IPS-15b (cell line): ENCODE measurements around the gene ESCO1.

ENCODE experiments used
- H3K27me3 ChIP-seq: one replicate; pipeline ENCODE4 v1.6.1; 2013; ENCODE audit warnings: low read length; ENCODE audit not compliant: control insufficient read depth, insufficient read depth
- H3K36me3 ChIP-seq: one replicate; pipeline ENCODE4 v1.6.1; 2013; ENCODE audit warnings: low read length; ENCODE audit not compliant: control insufficient read depth, insufficient read depth
- H3K4me1 ChIP-seq: one replicate; pipeline ENCODE4 v1.6.1; 2013; ENCODE audit warnings: mild to moderate bottlenecking, low read length; ENCODE audit not compliant: control insufficient read depth, insufficient read depth
- H3K4me3 ChIP-seq: one replicate; pipeline ENCODE4 v1.5.1; 2013; ENCODE audit warnings: low read depth, low read length
- H3K9ac ChIP-seq: one replicate; pipeline ENCODE4 v1.6.1; 2013; ENCODE audit warnings: low read depth, mild to moderate bottlenecking, low read length
- H3K9me3 ChIP-seq: one replicate; pipeline ENCODE4 v1.6.1; 2013; ENCODE audit warnings: mild to moderate bottlenecking, low read length; ENCODE audit not compliant: control insufficient read depth, insufficient read depth

Gene ESCO1

GRCh38 chr18:21559195-21559594, 41.3 kb downstream of the ESCO1 start:
- Histone ChIP-seq H3K36me3 (peaks cover 13% of the 10 kb centered on the region), H3K4me3 (no peak overlapping the region)

GRCh38 chr18:21557607-21558253, 42.8 kb downstream of the ESCO1 start:
- H3K9me3 ChIP-seq, result no peaks in the 10 kb centered on the region
- no peak overlapping the region for H3K9ac ChIP-seq
- no peaks in the 10 kb centered on the region for H3K4me1 ChIP-seq
- peaks cover 4% of the 10 kb centered on the region for H3K36me3 ChIP-seq
- H3K27me3 ChIP-seq, result no peaks in the 10 kb centered on the region
- no peak overlapping the region for H3K4me3 ChIP-seq

More at GRCh38 chr18:21559195-21559594, 41.3 kb downstream of the ESCO1 start:
- no peaks in the 10 kb centered on the region for H3K27me3 ChIP-seq
- H3K9ac ChIP-seq, result no peak overlapping the region
- no peaks in the 10 kb centered on the region for H3K4me1 ChIP-seq
- no peaks in the 10 kb centered on the region for H3K9me3 ChIP-seq

- H3K36me3 ChIP-seq, result no peaks in the 10 kb centered on the region
- no peak overlapping the region for H3K4me3 ChIP-seq
- H3K27me3 ChIP-seq, result no peaks in the 10 kb centered on the region
- H3K9ac ChIP-seq, result no peak overlapping the region
- H3K9me3 ChIP-seq, result no peaks in the 10 kb centered on the region
- no peaks in the 10 kb centered on the region for H3K4me1 ChIP-seq
Measured at GRCh38 chr18:21550510-21550970, 50.0 kb downstream of the ESCO1 start.

GRCh38 chr18:21548647-21549046, 51.9 kb downstream of the ESCO1 start:
- Histone ChIP-seq H3K9ac (no peak overlapping the region), H3K4me3 (no peak overlapping the region), H3K27me3 (no peaks in the 10 kb centered on the region), H3K36me3 (no peaks in the 10 kb centered on the region), H3K4me1 (no peaks in the 10 kb centered on the region), H3K9me3 (no peaks in the 10 kb centered on the region)

GRCh38 chr18:21546423-21546822, 54.1 kb downstream of the ESCO1 start:
- no peaks in the 10 kb centered on the region for H3K9me3 ChIP-seq
- H3K27me3 ChIP-seq, result no peaks in the 10 kb centered on the region
- no peaks in the 10 kb centered on the region for H3K4me1 ChIP-seq
- no peak overlapping the region for H3K9ac ChIP-seq
- no peak overlapping the region for H3K4me3 ChIP-seq
- H3K36me3 ChIP-seq, result no peaks in the 10 kb centered on the region

- Histone ChIP-seq H3K36me3 (peaks cover 10% of the 10 kb centered on the region), H3K9me3 (no peaks in the 10 kb centered on the region), H3K4me1 (no peaks in the 10 kb centered on the region), H3K4me3 (no peak overlapping the region), H3K9ac (no peak overlapping the region), H3K27me3 (no peaks in the 10 kb centered on the region)
Measured at GRCh38 chr18:21538230-21538629, 62.3 kb downstream of the ESCO1 start.

- Histone ChIP-seq H3K9ac (no peak overlapping the region), H3K4me1 (no peaks in the 10 kb centered on the region), H3K36me3 (peaks cover 10% of the 10 kb centered on the region), H3K4me3 (no peak overlapping the region), H3K9me3 (no peaks in the 10 kb centered on the region), H3K27me3 (no peaks in the 10 kb centered on the region)
Measured at GRCh38 chr18:21534327-21534726, 66.2 kb downstream of the ESCO1 start.

GRCh38 chr18:21526463-21526862, 74.0 kb downstream of the ESCO1 start:
- H3K9ac ChIP-seq, result no peak overlapping the region
- no peaks in the 10 kb centered on the region for H3K9me3 ChIP-seq
- no peaks in the 10 kb centered on the region for H3K4me1 ChIP-seq
- peaks cover 6% of the 10 kb centered on the region for H3K36me3 ChIP-seq
- H3K27me3 ChIP-seq, result no peaks in the 10 kb centered on the region
- H3K4me3 ChIP-seq, result no peak overlapping the region

GRCh38 chr18:21525916-21526315, 74.6 kb downstream of the ESCO1 start:
- peaks cover 6% of the 10 kb centered on the region for H3K36me3 ChIP-seq
- no peak overlapping the region for H3K9ac ChIP-seq
- H3K4me3 ChIP-seq, result no peak overlapping the region

GRCh38 chr18:21522530-21522929, 78.0 kb downstream of the ESCO1 start:
- Histone ChIP-seq H3K27me3 (no peaks in the 10 kb centered on the region), H3K36me3 (peaks cover 6% of the 10 kb centered on the region), H3K9me3 (no peaks in the 10 kb centered on the region), H3K9ac (no peak overlapping the region), H3K4me3 (no peak overlapping the region), H3K4me1 (no peaks in the 10 kb centered on the region)

More at GRCh38 chr18:21525916-21526315, 74.6 kb downstream of the ESCO1 start:
- Histone ChIP-seq H3K27me3 (no peaks in the 10 kb centered on the region), H3K9me3 (no peaks in the 10 kb centered on the region), H3K4me1 (no peaks in the 10 kb centered on the region)

GRCh38 chr18:21513741-21514140, 86.8 kb downstream of the ESCO1 start:
- no peaks in the 10 kb centered on the region for H3K4me1 ChIP-seq
- no peaks in the 10 kb centered on the region for H3K9me3 ChIP-seq
- no peaks in the 10 kb centered on the region for H3K36me3 ChIP-seq
- no peak overlapping the region for H3K4me3 ChIP-seq
- H3K9ac ChIP-seq, result no peak overlapping the region
- H3K27me3 ChIP-seq, result no peaks in the 10 kb centered on the region

GRCh38 chr18:21513292-21513691, 87.2 kb downstream of the ESCO1 start:
- Histone ChIP-seq H3K36me3 (no peaks in the 10 kb centered on the region), H3K9me3 (no peaks in the 10 kb centered on the region), H3K9ac (no peak overlapping the region), H3K4me1 (no peaks in the 10 kb centered on the region), H3K4me3 (no peak overlapping the region), H3K27me3 (no peaks in the 10 kb centered on the region)
